H1 (cell line): ENCODE results near the gene LAG3. TPM values are rescaled to one million over a fixed set of nuclear protein-coding genes. Genes with fewer than 3 reads are reported as not detected.

ENCODE experiments used
- CTCF ChIA-PET: fragments of 300-600 bp; sonication (Branson Sonifier 250); formaldehyde crosslinking; loops from one replicate; lab custom pipeline; 2021; ENCODE audit not compliant: partially characterized antibody; lab: Charles Lee
- POLR2A ChIA-PET: fragments of 300-600 bp; sonication (Branson Sonifier 250); formaldehyde crosslinking; loops from one replicate; lab custom pipeline; 2021; ENCODE audit warnings: inconsistent platforms; ENCODE audit not compliant: partially characterized antibody; lab: Charles Lee
- DNase-seq, 2 experiments: peaks; one replicate each; pipeline versions ENCODE4 v3.0.0 to v3.0.0-alpha.2; 2010 to 2022; ENCODE audit warnings: low spot score in 2 of 2, low read depth in 1 of 2, mixed read lengths in 1 of 2
- FAIRE-seq: peaks from 2 replicates; lab custom pipeline; 2011; peaks lifted over from hg19 to GRCh38; lab: Jason Lieb, UNC
- H2AFZ ChIP-seq: 2 replicates; pipeline ENCODE4 v1.8.1; 2012; ENCODE audit warnings: low read length, inconsistent platforms
- H2AK5ac ChIP-seq: 2 replicates; pipeline ENCODE4 v1.6.1; 2013; ENCODE audit warnings: low read depth, low read length
- H2BK120ac ChIP-seq: replicated peaks from 2 replicates; pipeline ENCODE3; 2013; ENCODE audit warnings: low read depth, low read length, inconsistent platforms
- H2BK12ac ChIP-seq: 2 replicates; pipeline ENCODE4 v1.6.1; 2013; ENCODE audit warnings: low read depth, low read length
- H2BK15ac ChIP-seq: 2 replicates; pipeline ENCODE4 v1.6.1; 2013; ENCODE audit warnings: low read length
- H2BK20ac ChIP-seq: 2 replicates; pipeline ENCODE4 v1.6.1; 2013; ENCODE audit warnings: low read length
- H2BK5ac ChIP-seq: 2 replicates; pipeline ENCODE4 v1.6.1; 2013; ENCODE audit warnings: low read depth, low read length
- H3K14ac ChIP-seq: 2 replicates; pipeline ENCODE4 v1.6.1; 2013; ENCODE audit warnings: inconsistent platforms; ENCODE audit not compliant: insufficient read length
- H3K18ac ChIP-seq: 2 replicates; pipeline ENCODE4 v1.6.1; 2013; ENCODE audit warnings: low read length; ENCODE audit errors: extremely low read depth
- H3K23ac ChIP-seq: 2 replicates; pipeline ENCODE4 v1.6.1; 2013; ENCODE audit warnings: inconsistent platforms; ENCODE audit not compliant: insufficient read length
- H3K23me2 ChIP-seq: 2 replicates; pipeline ENCODE4 v1.6.1; 2013; ENCODE audit warnings: low read depth, low read length
- H3K27ac ChIP-seq: 2 replicates; pipeline ENCODE4 v1.6.1; 2011; ENCODE audit warnings: low read depth, low read length, inconsistent platforms
- H3K27me3 ChIP-seq, 4 experiments: replicated peaks in 1 of 4; 1 replicate in 1 of 4; 2 replicates in 3 of 4; pipeline versions ENCODE4 v1.6.1 to v1.8.1; 2011 to 2013; ENCODE audit warnings: low read length in 3 of 4, mild to moderate bottlenecking in 3 of 4, inconsistent platforms in 2 of 4, mixed read lengths in 2 of 4, moderate library complexity in 1 of 4; ENCODE audit not compliant: control insufficient read depth in 3 of 4, insufficient read depth in 3 of 4; ENCODE audit errors: extremely low read depth in 1 of 4
- H3K36me3 ChIP-seq, 4 experiments: 2 replicates each; pipeline versions ENCODE4 v1.6.1 to v1.8.1; 2011 to 2013; ENCODE audit warnings: mild to moderate bottlenecking in 4 of 4, low read length in 3 of 4, moderate library complexity in 2 of 4, control low read depth in 1 of 4, inconsistent platforms in 1 of 4; ENCODE audit not compliant: insufficient read depth in 4 of 4, control insufficient read depth in 2 of 4
- H3K4ac ChIP-seq: replicated peaks from 2 replicates; pipeline ENCODE3; 2013; ENCODE audit warnings: low read length, low read depth, mixed read lengths, inconsistent platforms; ENCODE audit not compliant: insufficient read length
- H3K4me1 ChIP-seq, 4 experiments: replicated peaks in 1 of 4; 1 replicate in 1 of 4; 2 replicates in 3 of 4; pipeline versions ENCODE4 v1.6.1 to v1.8.1; 2011 to 2013; ENCODE audit warnings: low read length in 3 of 4, inconsistent platforms in 2 of 4, mixed read lengths in 1 of 4; ENCODE audit not compliant: insufficient read depth in 4 of 4, control insufficient read depth in 3 of 4
- H3K4me2 ChIP-seq, 2 experiments: 2 replicates each; pipeline versions ENCODE4 v1.6.1 to v1.8.1; 2011 to 2013; ENCODE audit warnings: low read depth in 2 of 2, low read length in 2 of 2, control low read depth in 1 of 2, inconsistent platforms in 1 of 2, mild to moderate bottlenecking in 1 of 2; ENCODE audit not compliant: insufficient read depth in 1 of 2
- H3K4me3 ChIP-seq, 4 experiments: fragments of 200-600, 300-600 bp in 1 of 4; sonication (generic), shearing (Covaris generic), sonication (Bioruptor Twin) in 1 of 4; 2 replicates each; pipeline versions ENCODE4 v1.5.1 to v1.8.1; 2011 to 2016; ENCODE audit warnings: low read length in 4 of 4, low read depth in 3 of 4, control low read depth in 2 of 4, inconsistent platforms in 2 of 4, mild to moderate bottlenecking in 2 of 4, mixed read lengths in 1 of 4, moderate library complexity in 1 of 4; ENCODE audit not compliant: insufficient read depth in 2 of 4; ENCODE audit errors: extremely low read depth in 1 of 4
- H3K56ac ChIP-seq: replicated peaks from 2 replicates; pipeline ENCODE3; 2013; ENCODE audit warnings: low read depth, mild to moderate bottlenecking, mixed read lengths, low read length, inconsistent platforms; ENCODE audit not compliant: insufficient read length
- H3K79me1 ChIP-seq: 2 replicates; pipeline ENCODE4 v1.6.1; 2013; ENCODE audit warnings: low read depth, low read length, control low read depth
- H3K79me2 ChIP-seq, 2 experiments: 2 replicates each; pipeline versions ENCODE4 v1.6.1 to v1.8.1; 2012 to 2013; ENCODE audit warnings: low read length in 2 of 2, mild to moderate bottlenecking in 2 of 2, inconsistent platforms in 1 of 2; ENCODE audit not compliant: insufficient read depth in 2 of 2, control insufficient read depth in 1 of 2
- H3K9ac ChIP-seq, 4 experiments: replicated peaks in 1 of 4; 1 replicate in 1 of 4; 2 replicates in 3 of 4; pipeline versions ENCODE4 v1.6.1 to v1.8.1; 2011 to 2013; ENCODE audit warnings: low read depth in 3 of 4, low read length in 3 of 4, control low read depth in 2 of 4, mild to moderate bottlenecking in 2 of 4, moderate library complexity in 2 of 4, inconsistent platforms in 1 of 4; ENCODE audit errors: extremely low read depth in 1 of 4
- H3K9me3 ChIP-seq, 2 experiments: 2 replicates each; pipeline versions ENCODE4 v1.6.1 to v1.8.1; 2012 to 2013; ENCODE audit warnings: mild to moderate bottlenecking in 2 of 2, moderate library complexity in 2 of 2, control low read depth in 1 of 2, inconsistent platforms in 1 of 2, low read depth in 1 of 2, low read length in 1 of 2, mixed read lengths in 1 of 2; ENCODE audit not compliant: insufficient read depth in 2 of 2
- H4K20me1 ChIP-seq, 2 experiments: replicated peaks in 1 of 2; 2 replicates each; pipeline versions ENCODE3 to v1.8.1; 2011 to 2013; ENCODE audit warnings: inconsistent platforms in 2 of 2, low read length in 2 of 2, mild to moderate bottlenecking in 1 of 2; ENCODE audit not compliant: insufficient read depth in 2 of 2, control insufficient read depth in 1 of 2
- H4K5ac ChIP-seq: 2 replicates; pipeline ENCODE4 v1.6.1; 2013; ENCODE audit warnings: low read length, low read depth, mixed read lengths, inconsistent platforms; ENCODE audit not compliant: insufficient read length
- H4K8ac ChIP-seq: 2 replicates; pipeline ENCODE4 v1.8.0; 2013; ENCODE audit warnings: mild to moderate bottlenecking, moderate library complexity, low read length, inconsistent platforms; ENCODE audit not compliant: insufficient read depth; ENCODE audit errors: extremely low read depth
- H4K91ac ChIP-seq: replicated peaks from 2 replicates; pipeline ENCODE3; 2013; ENCODE audit warnings: low read length, mixed read lengths, inconsistent platforms; ENCODE audit not compliant: insufficient read length
- ASH2L ChIP-seq: fragments of 200-600, 300-600 bp; sonication (generic); IDR thresholded peaks from one replicate; pipeline ENCODE4 v1.7.1; 2017; ENCODE audit warnings: low read length
- CTBP2 ChIP-seq: IDR thresholded peaks from 2 replicates; pipeline ENCODE4 v1.7.0; 2011; ENCODE audit warnings: borderline replicate concordance, mild to moderate bottlenecking, moderate library complexity, mixed read lengths, low read length; ENCODE audit not compliant: insufficient read depth, insufficient read length
- NRF1 ChIP-seq: IDR thresholded peaks from 2 replicates; pipeline ENCODE4 v1.6.1; 2011; ENCODE audit warnings: mild to moderate bottlenecking, low read depth, low read length, improper control_type of control experiment
- POLR2AphosphoS5 ChIP-seq: IDR thresholded peaks from 2 replicates; pipeline ENCODE4 v1.6.1; 2011; ENCODE audit warnings: low read depth, low read length
- SIRT6 ChIP-seq: IDR thresholded peaks from one replicate; pipeline ENCODE4 v1.7.1; 2012; ENCODE audit warnings: low read length, inconsistent platforms
- SRF ChIP-seq: IDR thresholded peaks from 2 replicates; pipeline ENCODE4 v1.6.1; 2011; ENCODE audit warnings: mild to moderate bottlenecking, low read depth, low read length, moderate library complexity
- WGBS, 2 experiments: shearing (Covaris generic) in 1 of 2; methylation state at CpG; one replicate each; pipeline versions ENCODE4 v1.1.6 to v1.1.7; 2013 to 2015; ENCODE audit warnings: low lambda C conversion rate in 2 of 2, mixed read lengths in 2 of 2, inconsistent platforms in 1 of 2, low coverage in 1 of 2, missing lambda C conversion rate in 1 of 2; ENCODE audit not compliant: insufficient replicate concordance in 2 of 2, insufficient coverage in 1 of 2, insufficient read length in 1 of 2; ENCODE audit errors: extremely low coverage in 1 of 2, missing lambda C conversion rate in 1 of 2; 5-methylcytosine and 5-hydroxymethylcytosine counted together
- polyA plus RNA-seq, 7 experiments: library from polyadenylated mRNA; depleted of rRNA in 3 of 7; stranded (reverse) in 5 of 7; unstranded in 2 of 7; fragments of >200 nt in 5 of 7; fragments of 200-250 nt in 2 of 7; gene quantifications; 1 replicate in 5 of 7; 2 replicates in 1 of 7; 4 replicates in 1 of 7; pipeline versions ENCODE4 v1.2.1 to v1.2.3, GENCODE V29; 2011 to 2013; ENCODE audit warnings: missing spikeins in 2 of 7, mixed read lengths in 2 of 7
- total RNA-seq: library from RNA; stranded (reverse); fragmentation: NEBNext Ultra II Directional; extraction: Animal tissue kit (Norgen Biotek cat#: 25700); gene quantifications from 2 replicates; pipeline ENCODE4 v1.2.1, GENCODE V29; 2021

The LAG3 gene
- total and polyA plus RNA-seq, 2 of the 8 experiments (the other 6 are each of a cell fraction or from before 2014, with no cell fraction given), result 1.1 to 3.1 TPM

- Histone ChIP-seq H3K27me3 (peaks cover 0 to 12% (median 8%) of the 10 kb centered on the region in 4 experiments; a peak in 5 of 7 replicates), H2BK20ac (peak overlapping the region; percentile 87; the same call in 1 of the 2 replicates), H3K4me1 (peaks cover 8 to 50% (median 29%) of the 10 kb centered on the region in 4 experiments), H3K4ac (no peak overlapping the region), H4K8ac (peak overlapping the region; percentile 60), H2AK5ac (no peak overlapping the region), H2BK5ac (peak overlapping the region; percentile 50; the same call in 1 of the 2 replicates), H3K56ac (no peak overlapping the region), H3K4me2 (peak overlapping the region; percentile 51 to 79), H3K9me3 (no peaks in the 10 kb centered on the region), H2AFZ (no peak overlapping the region), H4K20me1 (peaks cover 0 to 4% of the 10 kb centered on the region in 2 experiments), H3K9ac (no peak overlapping the region; a peak in 1 of 7 replicates), H3K23ac (no peak overlapping the region), H3K4me3 (peak overlapping the region; percentile 8 to 53 (median 28); a peak in 6 of 8 replicates), H4K91ac (no peak overlapping the region), H4K5ac (no peak overlapping the region), H3K18ac (peak overlapping the region; percentile 80), H3K79me2 (peaks cover 0 to 5% of the 10 kb centered on the region in 2 experiments; a peak in 1 of 4 replicates), H3K27ac (no peak overlapping the region), H2BK15ac (peak overlapping the region; percentile 6), H3K14ac (no peak overlapping the region), H3K23me2 (peaks cover 28% of the 10 kb centered on the region), H3K79me1 (no peaks in the 10 kb centered on the region; the same call in 1 of the 2 replicates), H2BK120ac (no peak overlapping the region), H3K36me3 (no peaks in the 10 kb centered on the region), H2BK12ac (peak overlapping the region; percentile 1; the same call in 1 of the 2 replicates)
- DNase-seq, result peak in 1 of 2 experiments; percentile 47
- no peak for TF ChIP-seq CTBP2
- no peak for TF ChIP-seq SRF
- TF ChIP-seq POLR2AphosphoS5, result no peak
- TF ChIP-seq ASH2L, result no peak
- no peak for TF ChIP-seq SIRT6
- no peak for TF ChIP-seq NRF1
- no peak for FAIRE-seq
- 66% methylated on average over 12 of the region's 12 CpGs; no CpG with 5 or more reads in 1 of the 2 experiments for WGBS, 2 experiments
- ChIA-PET CTCF (interaction anchor here (0.5 to 23.7 kb wide), 34 partner anchors 9 to 975 kb away, joined by 3 to 532 read pairs (median 6); partner anchors contain the start of genes CD4, CDCA3, COPS7A and GAPDH), POLR2A (interaction anchor here (0.6 to 27.1 kb wide), 19 partner anchors 11 to 291 kb away, joined by 3 to 388 read pairs (median 4); partner anchors contain the start of genes CD4, CDCA3, GAPDH and GNB3)
These were observed 52.6 kb downstream of the LAG3 start for GRCh38 chr12:6824901-6825381.
